ENCODE data around the gene PRMT3. TPM values are rescaled to one million over a fixed set of nuclear protein-coding genes. Genes with fewer than 3 reads are reported as not detected.

Gene PRMT3
- total and polyA plus RNA-seq, 2 donors (not counting 3 experiments of a cell fraction or from before 2014, with no cell fraction given), result 6.2 to 13.3 TPM

DNA sequence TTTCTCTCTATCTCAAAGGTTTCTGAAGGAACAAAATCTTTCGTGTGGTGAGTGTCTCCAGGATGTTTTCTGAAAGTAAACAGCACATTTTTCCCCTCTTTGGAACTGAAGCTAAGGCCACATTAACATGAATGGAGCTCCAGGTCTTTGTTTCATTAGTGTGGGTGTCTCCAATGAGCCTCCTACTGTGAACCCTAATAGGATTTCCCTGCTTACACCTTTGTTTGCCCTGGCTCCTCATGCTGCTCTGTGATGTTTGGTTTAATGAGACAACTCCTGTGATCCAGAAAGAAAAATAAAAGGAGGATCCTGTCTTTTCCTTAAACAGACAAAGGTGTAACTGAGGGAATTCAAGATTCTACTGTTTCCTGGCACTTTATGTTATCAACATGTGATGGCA lies 135.0 kb downstream of the PRMT3 start:
- Histone ChIP-seq H4K20me1 (replicated peaks; ENCODE audit: control insufficient read depth, extremely low read depth, insufficient read depth, low read length) (no peaks in the 10 kb centered on the region), H3K9me3 (replicated peaks; ENCODE audit: control insufficient read depth, insufficient read depth, low read length) (no peaks in the 10 kb centered on the region), H3K36me3 (ENCODE audit: control insufficient read depth in 2 of 2, extremely low read depth in 1 of 2, insufficient read depth in 2 of 2, low read length in 2 of 2) (no peaks in the 10 kb centered on the region), H3K9me1 (replicated peaks; ENCODE audit: control insufficient read depth, extremely low read depth, insufficient read depth, low read length) (no peaks in the 10 kb centered on the region), H3K4me2 (ENCODE audit: insufficient read depth, low read length) (no peak overlapping the region), H3K79me2 (ENCODE audit: control insufficient read depth, insufficient read depth, low read length) (no peaks in the 10 kb centered on the region), H3K27me3 (ENCODE audit: control insufficient read depth in 2 of 2, insufficient read depth in 2 of 2, low read length in 2 of 2) (no peaks in the 10 kb centered on the region), H3K9ac (replicated peaks; ENCODE audit: extremely low read depth, insufficient read depth, low read length) (no peak overlapping the region), H3K4me3 (replicated peaks in 1 of 3; ENCODE audit: insufficient read depth in 1 of 3, low read depth in 1 of 3, low read length in 3 of 3) (no peak overlapping the region), H3K27ac (ENCODE audit: insufficient read depth, low read depth, low read length) (no peak overlapping the region), H2AFZ (ENCODE audit: low read depth, low read length) (no peak overlapping the region), H3K4me1 (ENCODE audit: control insufficient read depth, extremely low read depth, insufficient read depth, low read length) (no peaks in the 10 kb centered on the region)
- BruUV-seq (replicated peaks), result no TSS peak
- no peak for DNase-seq (ENCODE audit: low read depth, low spot score)
- TF ChIP-seq, protein P1, sequence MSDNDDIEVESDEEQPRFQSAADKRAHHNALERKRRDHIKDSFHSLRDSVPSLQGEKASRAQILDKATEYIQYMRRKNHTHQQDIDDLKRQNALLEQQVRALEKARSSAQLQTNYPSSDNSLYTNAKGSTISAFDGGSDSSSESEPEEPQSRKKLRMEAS (IDR thresholded peaks at IDR 0.05; ENCODE audit: insufficient read depth, insufficient read length), result no peak
- TF ChIP-seq FOS (IDR thresholded peaks at IDR 0.05; ENCODE audit: borderline replicate concordance, insufficient read depth, low read length) (no peak), GATA2 (IDR thresholded peaks at IDR 0.05; ENCODE audit: insufficient read depth, insufficient read length, low read depth, low read length) (no peak), POLR2AphosphoS5 (IDR thresholded peaks at IDR 0.05; ENCODE audit: insufficient read depth, low read depth, low read length) (no peak), EZH2 (IDR thresholded peaks at IDR 0.05; ENCODE audit: borderline replicate concordance, low read depth, low read length, severe bottlenecking) (no peak), POLR2A (IDR thresholded peaks at IDR 0.05; ENCODE audit: low read depth, low read length) (no peak), JUN (IDR thresholded peaks at IDR 0.05; ENCODE audit: borderline replicate concordance, insufficient read depth, insufficient read length, low read depth) (no peak)
- TF ChIP-seq, protein P2, sequence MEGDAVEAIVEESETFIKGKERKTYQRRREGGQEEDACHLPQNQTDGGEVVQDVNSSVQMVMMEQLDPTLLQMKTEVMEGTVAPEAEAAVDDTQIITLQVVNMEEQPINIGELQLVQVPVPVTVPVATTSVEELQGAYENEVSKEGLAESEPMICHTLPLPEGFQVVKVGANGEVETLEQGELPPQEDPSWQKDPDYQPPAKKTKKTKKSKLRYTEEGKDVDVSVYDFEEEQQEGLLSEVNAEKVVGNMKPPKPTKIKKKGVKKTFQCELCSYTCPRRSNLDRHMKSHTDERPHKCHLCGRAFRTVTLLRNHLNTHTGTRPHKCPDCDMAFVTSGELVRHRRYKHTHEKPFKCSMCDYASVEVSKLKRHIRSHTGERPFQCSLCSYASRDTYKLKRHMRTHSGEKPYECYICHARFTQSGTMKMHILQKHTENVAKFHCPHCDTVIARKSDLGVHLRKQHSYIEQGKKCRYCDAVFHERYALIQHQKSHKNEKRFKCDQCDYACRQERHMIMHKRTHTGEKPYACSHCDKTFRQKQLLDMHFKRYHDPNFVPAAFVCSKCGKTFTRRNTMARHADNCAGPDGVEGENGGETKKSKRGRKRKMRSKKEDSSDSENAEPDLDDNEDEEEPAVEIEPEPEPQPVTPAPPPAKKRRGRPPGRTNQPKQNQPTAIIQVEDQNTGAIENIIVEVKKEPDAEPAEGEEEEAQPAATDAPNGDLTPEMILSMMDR (IDR thresholded peaks at IDR 0.05; ENCODE audit: extremely low read depth in 1 of 2, insufficient read depth in 1 of 2, low read depth in 1 of 2, low read length in 2 of 2), result no peak
- no peak for FAIRE-seq
- ChIA-PET POLR2A (no interaction called here), CTCF (interaction anchor here (1.3 kb wide), 1 partner anchor 79 kb away, joined by 3 read pairs; no protein-coding TSS in a partner anchor)
- intact Hi-C loops (cut with micrococcal nuclease) (no loop called here), dilution Hi-C loops (cut with MboI; ENCODE audit: extremely low pct_ligation_motif_present, low sequenced_read_pairs) (no loop called here)
